Psoas muscle (tissue), 8 donors: Measurements from ENCODE around the gene DENND1A. TPM values are rescaled to one million over a fixed set of nuclear protein-coding genes. Genes with fewer than 3 reads are reported as not detected.

Source experiments
- ATAC-seq, 4 donors: fragments of 200-7000 bp; cut with Tn5 transposase; one replicate each; pipeline ENCODE4 v1.9.1; 2020; ENCODE audit warnings: moderate library complexity in 3 of 4, mild to moderate bottlenecking in 2 of 4
- DNase-seq, 2 donors: peaks; one replicate each; pipeline ENCODE4 v3.0.0-alpha.2; 2020
- H3K27ac ChIP-seq: fragments of 200-600 bp; one replicate; pipeline ENCODE4 v1.8.0; 2022
- H3K27me3 ChIP-seq, 3 donors: fragments of 200-600 bp in 1 of 3; one replicate each; pipeline versions ENCODE4 v1.6.1 to v1.8.0; 2013 to 2022; ENCODE audit warnings: low read length in 2 of 3, mild to moderate bottlenecking in 2 of 3, moderate library complexity in 1 of 3; ENCODE audit not compliant: insufficient read depth in 3 of 3
- H3K36me3 ChIP-seq, 2 donors: fragments of 200-600 bp in 1 of 2; one replicate each; pipeline versions ENCODE4 v1.6.1 to v1.8.0; 2013 to 2022; ENCODE audit warnings: low read depth in 1 of 2, mild to moderate bottlenecking in 1 of 2, moderate library complexity in 1 of 2; ENCODE audit not compliant: insufficient read depth in 1 of 2
- H3K4me1 ChIP-seq: fragments of 200-600 bp; one replicate; pipeline ENCODE4 v1.8.0; 2022
- H3K4me3 ChIP-seq: fragments of 200-600 bp; one replicate; pipeline ENCODE4 v1.8.0; 2022; ENCODE audit warnings: mild to moderate bottlenecking
- H3K9me3 ChIP-seq: fragments of 200-600 bp; one replicate; pipeline ENCODE4 v1.8.0; 2022
- CTCF ChIP-seq: fragments of 200-600 bp; IDR thresholded peaks from one replicate; pipeline ENCODE4 v1.8.0; 2022; ENCODE audit warnings: antibody characterized with exemption
- WGBS, 3 donors: extraction: QIAGEN DNeasy Blood & Tissue Kit; methylation state at CpG; one replicate each; pipeline versions ENCODE4 v1.1.6 to v1.1.7; 2013; 5-methylcytosine and 5-hydroxymethylcytosine counted together
- intact Hi-C, 2 donors: fragments of 100-400 bp; cut with DNase I; formaldehyde crosslinking; loops; one replicate each; pipeline versions ENCODE4 v1.11.0 to v1.14.2; 2022
- polyA plus RNA-seq, 3 donors: library from polyadenylated mRNA; stranded (reverse); fragments of 200-250 nt; gene quantifications; one replicate each; pipeline ENCODE4 v1.2.3, GENCODE V29; 2013
- total RNA-seq, 4 donors: library from RNA; stranded (reverse); fragmentation: NEBNext Ultra II Directional in 2 of 4; extraction: Animal tissue kit (Norgen Biotek cat#: 25700) in 2 of 4; gene quantifications; one replicate each; pipeline versions ENCODE4 v1.2.1 to v1.2.4, GENCODE V29; 2021 to 2023
- donor health status: healthy with polysubstance abuse.
- donor health status: DM: no; HTN: no; CAD: no; lungs with moderate emphysema.
- donor health status: Bipolar disorder and iron deficiency.
- donor health status: healthy.
- donor health status: DM: yes; HTN: yes; CAD: no.
- donor health status: DM: no; HTN: no; CAD: no.
- donor health status: DM: no; HTN: no; CAD: no.
- donor health status: DM: yes; HTN: yes; CAD: no.

Gene DENND1A
- total and polyA plus RNA-seq, 7 donors = 6.1 to 17.3 (median 13.9) TPM

- no peak for TF ChIP-seq CTCF
- Histone ChIP-seq H3K4me3 (no peak overlapping the region), H3K36me3 (no peaks in the 10 kb centered on the region), H3K27ac (no peak overlapping the region), H3K4me1 (no peaks in the 10 kb centered on the region), H3K9me3 (no peaks in the 10 kb centered on the region), H3K27me3 (no peaks in the 10 kb centered on the region)
- DNase-seq (no peak), ATAC-seq (no peak)
- intact Hi-C loops = no loop called here
- WGBS, 3 donors = 71 to 89% (median 82%) methylated on average over 10 of the region's 10 CpGs
Observed at GRCh38 chr9:123408313-123409262, 521.3 kb downstream of the DENND1A start.

DNA sequence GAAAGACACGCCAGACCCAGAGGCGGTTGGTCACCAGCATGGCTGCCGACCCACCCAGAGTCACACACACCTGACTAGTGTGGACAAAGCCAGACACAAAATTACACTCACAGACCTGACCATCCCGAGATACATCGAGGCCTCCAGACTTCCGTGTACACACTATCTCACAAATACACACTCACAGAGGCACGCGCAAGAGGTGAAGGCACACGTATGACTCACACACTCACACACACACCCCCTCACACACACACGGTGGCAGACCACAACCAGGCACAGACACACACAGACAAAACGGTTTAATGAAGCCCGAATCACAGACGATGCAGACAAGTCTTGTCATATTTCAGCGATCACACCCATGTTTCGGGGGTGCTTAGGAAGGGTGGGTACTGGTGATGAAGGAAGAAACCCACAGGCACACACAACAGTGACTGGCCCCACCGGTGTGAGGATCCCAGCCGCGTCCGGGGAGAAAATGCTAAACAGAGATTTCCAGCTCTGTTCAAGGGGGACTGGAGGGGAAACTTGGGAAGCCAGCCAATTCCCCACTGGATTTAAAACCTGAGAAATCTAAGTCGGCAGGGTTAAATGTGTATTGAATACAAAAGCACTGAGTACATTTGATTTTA lies 522.6 kb downstream of the DENND1A start:
- 78 to 88% (median 86%) methylated on average over 20 of the region's 20 CpGs for WGBS, 3 donors
- Histone ChIP-seq H3K27me3 (no peaks in the 10 kb centered on the region), H3K4me3 (no peak overlapping the region), H3K27ac (no peak overlapping the region), H3K36me3 (no peaks in the 10 kb centered on the region), H3K4me1 (no peaks in the 10 kb centered on the region), H3K9me3 (no peaks in the 10 kb centered on the region)
- no peak for DNase-seq
- ATAC-seq = no peak
- intact Hi-C loops = no loop called here
- no peak for TF ChIP-seq CTCF

DNA sequence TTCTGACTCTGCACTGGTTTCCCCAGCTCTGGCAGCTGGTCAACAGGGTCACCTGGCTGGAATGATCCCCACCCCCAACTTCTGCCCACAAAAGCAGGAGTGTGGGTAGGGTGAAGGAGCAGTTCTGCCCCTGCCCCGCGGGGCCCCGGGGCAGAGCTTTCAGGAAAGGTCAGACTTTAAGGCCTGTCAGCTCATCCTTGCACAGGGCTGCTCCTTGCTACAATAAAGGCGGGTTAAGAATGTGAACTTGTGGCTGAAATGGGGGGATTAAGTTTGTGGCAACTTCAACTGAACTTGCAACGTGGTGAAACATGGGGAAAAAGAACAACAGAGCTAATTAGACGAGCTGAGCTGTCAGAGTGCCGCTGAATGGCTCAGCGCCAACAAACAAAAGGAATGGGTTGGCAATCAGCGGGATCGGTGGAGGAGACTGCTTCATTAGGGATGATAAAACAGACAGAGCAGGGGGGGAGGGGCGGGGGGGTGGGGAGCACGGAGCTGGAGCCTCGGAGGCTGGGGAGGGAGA lies 523.2 kb downstream of the DENND1A start:
- intact Hi-C loops = no loop called here
- no peaks in the 10 kb centered on the region for H3K9me3 ChIP-seq
- H3K27me3 ChIP-seq = no peaks in the 10 kb centered on the region
- no peaks in the 10 kb centered on the region for H3K36me3 ChIP-seq
- TF ChIP-seq CTCF = no peak
- DNase-seq (no peak), ATAC-seq (no peak)
- 69 to 71% (median 69%) methylated on average over 13 of the region's 13 CpGs for WGBS, 3 donors
- no peak overlapping the region for H3K27ac ChIP-seq
- H3K4me1 ChIP-seq = no peaks in the 10 kb centered on the region
- no peak overlapping the region for H3K4me3 ChIP-seq

GRCh38 chr9:123406016-123406415 lies 523.9 kb downstream of the DENND1A start:
- no peaks in the 10 kb centered on the region for H3K27me3 ChIP-seq
- no peak for TF ChIP-seq CTCF
- no peaks in the 10 kb centered on the region for H3K9me3 ChIP-seq
- DNase-seq (no peak), ATAC-seq (no peak)
- intact Hi-C loops = no loop called here
- WGBS, 3 donors = 85 to 94% (median 88%) methylated on average over 6 of the region's 6 CpGs
- no peak overlapping the region for H3K4me3 ChIP-seq
- H3K4me1 ChIP-seq = no peaks in the 10 kb centered on the region
- no peaks in the 10 kb centered on the region for H3K36me3 ChIP-seq
- no peak overlapping the region for H3K27ac ChIP-seq
